ENCODE data around the gene TRIM37.

DNA sequence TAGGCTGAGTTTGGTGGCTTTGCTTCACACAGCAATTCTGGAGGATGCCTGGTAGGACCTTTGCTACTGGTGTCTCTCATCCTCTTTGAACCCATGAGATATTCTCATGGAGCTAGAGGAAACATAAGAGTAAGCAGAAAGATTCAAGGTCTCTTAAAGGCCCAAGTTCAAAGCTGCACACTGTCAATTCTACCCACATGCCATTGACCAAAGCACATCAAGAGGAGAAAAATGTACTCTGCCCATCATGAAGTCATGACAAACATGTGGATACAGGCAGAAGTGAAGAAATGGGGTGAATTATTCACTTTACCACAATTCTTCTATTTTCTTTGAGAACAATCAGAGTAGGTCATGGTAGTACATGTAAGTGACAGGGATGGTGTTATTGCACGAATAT lies 35.2 kb upstream of the TRIM37 start:
- TF ChIP-seq EZH2 (IDR thresholded peaks at IDR 0.05; ENCODE audit: low read length): no peak
- TF ChIP-seq, protein P1, sequence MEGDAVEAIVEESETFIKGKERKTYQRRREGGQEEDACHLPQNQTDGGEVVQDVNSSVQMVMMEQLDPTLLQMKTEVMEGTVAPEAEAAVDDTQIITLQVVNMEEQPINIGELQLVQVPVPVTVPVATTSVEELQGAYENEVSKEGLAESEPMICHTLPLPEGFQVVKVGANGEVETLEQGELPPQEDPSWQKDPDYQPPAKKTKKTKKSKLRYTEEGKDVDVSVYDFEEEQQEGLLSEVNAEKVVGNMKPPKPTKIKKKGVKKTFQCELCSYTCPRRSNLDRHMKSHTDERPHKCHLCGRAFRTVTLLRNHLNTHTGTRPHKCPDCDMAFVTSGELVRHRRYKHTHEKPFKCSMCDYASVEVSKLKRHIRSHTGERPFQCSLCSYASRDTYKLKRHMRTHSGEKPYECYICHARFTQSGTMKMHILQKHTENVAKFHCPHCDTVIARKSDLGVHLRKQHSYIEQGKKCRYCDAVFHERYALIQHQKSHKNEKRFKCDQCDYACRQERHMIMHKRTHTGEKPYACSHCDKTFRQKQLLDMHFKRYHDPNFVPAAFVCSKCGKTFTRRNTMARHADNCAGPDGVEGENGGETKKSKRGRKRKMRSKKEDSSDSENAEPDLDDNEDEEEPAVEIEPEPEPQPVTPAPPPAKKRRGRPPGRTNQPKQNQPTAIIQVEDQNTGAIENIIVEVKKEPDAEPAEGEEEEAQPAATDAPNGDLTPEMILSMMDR (optimal IDR thresholded peaks at IDR 0.05 in 1 of 3, IDR thresholded peaks at IDR 0.05 in 1 of 3, conservative IDR thresholded peaks at IDR 0.05 in 1 of 3; ENCODE audit: extremely low read depth in 1 of 3, insufficient read depth in 2 of 3, low read length in 3 of 3): no peak

Data from keratinocyte (primary cell).